Measurements from ENCODE around the gene SCUBE1.

GRCh38 chr22:43342347-43343261, 568 bp downstream of the SCUBE1 start:
- TF ChIP-seq CTCF (IDR thresholded peaks at IDR 0.05) (no peak), POLR2AphosphoS5 (IDR thresholded peaks at IDR 0.05) (no peak)
